22Rv1 (cell line): ENCODE results near the gene PGLYRP3.

ENCODE experiments used
- H3K27ac ChIP-seq: fragments of 450-650 bp; 2 replicates; pipeline ENCODE4 v1.5.1; 2017
- ZFX ChIP-seq: fragments of 450-650 bp; IDR thresholded peaks from 2 replicates; pipeline ENCODE4 v1.6.1; 2017; ENCODE audit warnings: antibody characterized with exemption, borderline replicate concordance
- TF ChIP-seq, protein P1 (sequence below): fragments of 450-650 bp; IDR thresholded peaks from 2 replicates; pipeline ENCODE4 v1.5.1; 2017; ENCODE audit warnings: mild to moderate bottlenecking

The PGLYRP3 gene

DNA sequence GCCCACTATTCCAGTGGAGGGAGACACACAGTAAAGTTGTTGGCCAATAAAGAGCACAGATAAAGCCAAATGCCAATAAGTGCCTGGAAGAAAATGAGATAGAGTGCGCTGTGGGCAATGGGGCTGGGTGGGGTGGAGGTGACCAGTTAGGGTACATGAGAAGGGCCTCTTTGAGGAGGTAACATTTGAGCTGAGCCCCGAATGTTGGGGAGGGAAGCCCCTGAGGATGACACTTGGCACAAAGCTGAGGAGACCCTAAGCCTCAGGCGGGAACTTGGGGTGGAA is 45.9 kb upstream of the PGLYRP3 start:
- no peak overlapping the region for H3K27ac ChIP-seq

DNA sequence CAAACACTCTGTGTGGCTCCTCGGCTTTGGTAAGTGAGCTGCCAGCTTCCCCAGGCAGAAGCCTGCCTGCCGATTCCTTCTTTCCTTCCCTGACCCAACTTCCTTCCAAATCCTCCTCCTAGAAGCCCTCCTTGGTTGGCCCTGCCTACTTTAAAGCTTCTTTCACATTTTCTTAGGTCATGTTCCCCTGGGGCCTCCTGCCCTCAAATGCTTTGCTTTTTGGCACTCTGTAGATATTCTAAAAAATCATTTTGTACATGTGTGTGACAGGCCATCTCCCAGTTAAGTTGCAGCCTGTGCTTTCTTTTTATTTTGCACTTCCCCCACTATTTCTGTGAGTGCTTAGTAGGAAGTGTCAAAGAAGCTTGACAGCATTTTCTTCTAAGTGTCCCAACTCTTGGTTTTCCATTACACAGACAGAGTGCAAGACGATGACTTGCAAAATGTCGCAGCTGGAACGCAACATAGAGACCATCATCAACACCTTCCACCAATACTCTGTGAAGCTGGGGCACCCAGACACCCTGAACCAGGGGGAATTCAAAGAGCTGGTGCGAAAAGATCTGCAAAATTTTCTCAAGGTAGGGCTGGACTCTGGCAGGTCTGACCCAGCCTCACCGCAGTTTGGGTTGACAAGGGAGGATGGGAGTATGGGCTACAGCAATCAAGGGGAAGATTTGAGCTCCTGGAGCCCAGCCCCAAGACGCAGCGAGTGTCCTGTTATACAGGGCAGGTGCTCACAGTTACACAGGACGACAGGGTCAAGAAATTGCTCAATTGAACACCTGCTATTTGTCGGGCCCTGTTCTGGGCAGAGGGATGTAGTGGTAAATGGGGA is 45.3 kb upstream of the PGLYRP3 start, which contains the start of gene S100A9:
TSS of gene S100A9 (plus strand) at position 2 of the 838 bp plus-strand sequence. CDS start at position 432, 430 bp downstream.
- no peak within 1 kb of the TSS for H3K27ac ChIP-seq
- TF ChIP-seq, protein P1, sequence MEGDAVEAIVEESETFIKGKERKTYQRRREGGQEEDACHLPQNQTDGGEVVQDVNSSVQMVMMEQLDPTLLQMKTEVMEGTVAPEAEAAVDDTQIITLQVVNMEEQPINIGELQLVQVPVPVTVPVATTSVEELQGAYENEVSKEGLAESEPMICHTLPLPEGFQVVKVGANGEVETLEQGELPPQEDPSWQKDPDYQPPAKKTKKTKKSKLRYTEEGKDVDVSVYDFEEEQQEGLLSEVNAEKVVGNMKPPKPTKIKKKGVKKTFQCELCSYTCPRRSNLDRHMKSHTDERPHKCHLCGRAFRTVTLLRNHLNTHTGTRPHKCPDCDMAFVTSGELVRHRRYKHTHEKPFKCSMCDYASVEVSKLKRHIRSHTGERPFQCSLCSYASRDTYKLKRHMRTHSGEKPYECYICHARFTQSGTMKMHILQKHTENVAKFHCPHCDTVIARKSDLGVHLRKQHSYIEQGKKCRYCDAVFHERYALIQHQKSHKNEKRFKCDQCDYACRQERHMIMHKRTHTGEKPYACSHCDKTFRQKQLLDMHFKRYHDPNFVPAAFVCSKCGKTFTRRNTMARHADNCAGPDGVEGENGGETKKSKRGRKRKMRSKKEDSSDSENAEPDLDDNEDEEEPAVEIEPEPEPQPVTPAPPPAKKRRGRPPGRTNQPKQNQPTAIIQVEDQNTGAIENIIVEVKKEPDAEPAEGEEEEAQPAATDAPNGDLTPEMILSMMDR, result no peak
- TF ChIP-seq ZFX, result no peak

More for the DNA sequence above, 45.9 kb upstream of the PGLYRP3 start:
- no peak for TF ChIP-seq ZFX
- TF ChIP-seq, protein P1, result no peak

DNA sequence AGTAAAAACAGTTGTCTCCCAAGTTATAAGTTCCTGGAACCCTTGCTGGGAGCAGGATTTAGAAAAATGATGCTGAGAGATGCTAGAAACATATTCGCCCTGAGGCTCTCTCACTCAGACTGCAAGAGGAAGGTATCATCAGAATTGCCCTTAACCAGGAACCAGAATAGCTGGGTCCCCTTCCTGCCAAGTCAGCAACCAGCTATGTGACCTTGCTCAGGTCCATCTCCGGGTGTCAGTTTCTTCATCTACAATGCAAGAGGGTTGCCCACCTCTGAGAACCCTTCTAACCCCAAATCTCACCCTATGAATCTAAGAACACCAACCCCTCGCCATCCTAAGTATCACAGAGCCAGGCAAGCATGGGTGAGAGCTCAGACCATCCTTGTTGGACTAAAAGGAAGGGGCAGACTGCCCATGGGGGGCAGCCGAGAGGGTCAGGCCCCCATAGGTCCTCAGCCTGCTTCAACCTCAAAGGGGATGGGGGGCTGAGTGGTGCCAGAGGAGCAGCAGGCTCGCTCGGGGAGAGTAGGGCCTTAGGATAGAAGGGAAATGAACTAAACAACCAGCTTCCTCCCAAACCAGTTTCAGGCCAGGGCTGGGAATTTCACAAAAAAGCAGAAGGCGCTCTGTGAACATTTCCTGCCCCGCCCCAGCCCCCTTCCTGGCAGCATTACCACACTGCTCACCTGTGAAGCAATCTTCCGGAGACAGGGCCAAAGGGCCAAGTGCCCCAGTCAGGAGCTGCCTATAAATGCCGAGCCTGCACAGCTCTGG is 44.5 kb upstream of the PGLYRP3 start:
- TF ChIP-seq ZFX, result no peak
- TF ChIP-seq, protein P1, result no peak

GRCh38 chr1:153356392-153357075 is 43.8 kb upstream of the PGLYRP3 start:
- H3K27ac ChIP-seq, result no peak overlapping the region
- no peak for TF ChIP-seq ZFX
- TF ChIP-seq, protein P1, result no peak

More for the DNA sequence above, 44.5 kb upstream of the PGLYRP3 start:
- H3K27ac ChIP-seq, result no peak overlapping the region

DNA sequence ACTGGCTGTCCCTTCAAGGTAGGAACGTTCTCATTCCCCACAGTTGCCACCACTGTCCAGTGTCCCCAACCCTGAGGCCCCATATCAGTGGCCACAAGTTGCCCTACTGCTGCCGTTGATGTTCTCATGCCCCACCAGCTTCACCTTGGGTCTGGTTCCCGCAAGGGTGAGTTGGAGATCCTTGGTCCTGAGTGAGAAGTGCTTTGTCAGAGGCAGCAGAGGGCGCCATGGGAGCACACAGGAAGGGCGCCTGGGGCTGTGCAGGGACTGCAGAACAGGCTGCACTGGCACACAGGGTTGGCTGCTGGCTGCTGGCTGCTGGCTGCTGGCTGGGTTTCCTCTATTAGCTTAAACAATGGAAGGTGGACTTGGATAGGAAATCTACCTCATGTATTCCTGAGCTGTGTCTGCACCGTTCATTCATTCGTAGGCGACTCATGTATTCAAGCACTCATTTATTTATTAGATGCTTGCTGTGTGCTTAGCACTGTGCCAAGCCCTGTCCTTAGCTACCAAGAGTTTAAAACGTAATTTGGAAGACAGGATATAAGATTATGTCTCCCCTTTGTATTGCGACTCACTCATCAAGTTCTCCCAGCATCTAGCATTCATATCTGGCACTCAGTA is 42.8 kb upstream of the PGLYRP3 start:
- TF ChIP-seq, protein P1, result peak; percentile 84
- no peak for TF ChIP-seq ZFX

GRCh38 chr1:153354515-153355193 is 41.9 kb upstream of the PGLYRP3 start:
- H3K27ac ChIP-seq, result no peak overlapping the region

More for the DNA sequence above, 42.8 kb upstream of the PGLYRP3 start:
- no peak overlapping the region for H3K27ac ChIP-seq

More at GRCh38 chr1:153354515-153355193, 41.9 kb upstream of the PGLYRP3 start:
- TF ChIP-seq ZFX, result no peak
- TF ChIP-seq, protein P1, result no peak
